Upper lobe of left lung (tissue), 6 donors: Measurements from ENCODE around the gene ZFHX2. TPM values are rescaled to one million over a fixed set of nuclear protein-coding genes. Genes with fewer than 3 reads are reported as not detected.

Source experiments
- ATAC-seq, 2 donors: fragments of 200-7000 bp; cut with Tn5 transposase; one replicate each; pipeline ENCODE4 v1.9.1; 2022; ENCODE audit warnings: mild to moderate bottlenecking in 2 of 2, moderate library complexity in 2 of 2; ENCODE audit not compliant: low FRiP score in 2 of 2
- DNase-seq, 2 donors: peaks; one replicate each; pipeline ENCODE4 v3.0.0-alpha.2; 2019 to 2020
- H3K27ac ChIP-seq, 4 donors: fragments of 200-600 bp; sonication (generic); one replicate each; pipeline ENCODE4 v1.5.1; 2016 to 2019
- H3K27me3 ChIP-seq, 4 donors: fragments of 200-600 bp; sonication (generic); one replicate each; pipeline ENCODE4 v1.5.1; 2017 to 2019
- H3K36me3 ChIP-seq, 4 donors: fragments of 200-600 bp; sonication (generic); one replicate each; pipeline ENCODE4 v1.5.1; 2016 to 2019
- H3K4me1 ChIP-seq, 4 donors: fragments of 200-600 bp; sonication (generic); one replicate each; pipeline ENCODE4 v1.5.1; 2018 to 2019
- H3K4me3 ChIP-seq, 4 donors: fragments of 200-600 bp; sonication (generic); one replicate each; pipeline ENCODE4 v1.5.1; 2017 to 2019; ENCODE audit warnings: mild to moderate bottlenecking in 2 of 4, moderate library complexity in 1 of 4
- H3K9me3 ChIP-seq, 4 donors: fragments of 200-600 bp; sonication (generic); one replicate each; pipeline ENCODE4 v1.5.1; 2018 to 2019
- CTCF ChIP-seq, 6 experiments: fragments of 450-650 bp in 4 of 6; fragments of 200-600 bp in 2 of 6; sonication (generic) in 2 of 6; IDR thresholded peaks; one replicate each; pipeline ENCODE4 v1.5.1; 2016 to 2019; ENCODE audit warnings: antibody characterized with exemption in 6 of 6
- EP300 ChIP-seq, 4 donors: sonication (generic); formaldehyde crosslinking; IDR thresholded peaks; one replicate each; pipeline ENCODE4 v1.5.1; 2017; ENCODE audit warnings: antibody characterized with exemption in 4 of 4, control low read depth in 2 of 4
- POLR2A ChIP-seq, 4 donors: fragments of 450-650 bp; IDR thresholded peaks; one replicate each; pipeline ENCODE4 v1.5.1; 2016 to 2017; ENCODE audit warnings: antibody characterized with exemption in 4 of 4, mild to moderate bottlenecking in 2 of 4
- POLR2AphosphoS5 ChIP-seq, 2 donors: sonication (generic); formaldehyde crosslinking; IDR thresholded peaks; one replicate each; pipeline ENCODE4 v1.5.1; 2017; ENCODE audit warnings: antibody characterized with exemption in 2 of 2
- WGBS, 2 donors: methylation state at CpG; one replicate each; pipeline ENCODE4 v1.1.5; 2017 to 2018; 5-methylcytosine and 5-hydroxymethylcytosine counted together
- total RNA-seq, 6 donors: library from RNA; depleted of rRNA in 4 of 6; stranded (reverse); fragments of >200 nt in 4 of 6; gene quantifications; one replicate each; pipeline versions ENCODE4 v1.1.0 to v1.2.1, GENCODE V29; 2016 to 2021
- donor health status: DM: no; HTN: no; CAD: no; lungs with moderate emphysema.
- donor health status: DM: no; HTN: yes; CAD: no; lungs with severe emphysema.

Gene ZFHX2
- total RNA-seq, 6 donors from 2014 or later, result 1.7 to 6.3 (median 3.0) TPM

GRCh38 chr14:23580948-23581281 lies 29.4 kb upstream of the ZFHX2 start:
- ATAC-seq (no peak), DNase-seq (peak in 1 of 2 donors; percentile 57)
- TF ChIP-seq CTCF (IDR thresholded peaks at IDR 0.05) (no peak), POLR2A (IDR thresholded peaks at IDR 0.05) (no peak), EP300 (IDR thresholded peaks at IDR 0.05) (no peak), POLR2AphosphoS5 (IDR thresholded peaks at IDR 0.05) (no peak)
- Histone ChIP-seq H3K9me3 (no peaks in the 10 kb centered on the region), H3K27ac (no peak overlapping the region), H3K27me3 (peaks cover 0 to 29% (median 19%) of the 10 kb centered on the region in 4 donors), H3K36me3 (no peaks in the 10 kb centered on the region), H3K4me1 (peaks cover 16 to 19% (median 18%) of the 10 kb centered on the region in 4 donors), H3K4me3 (no peak overlapping the region)
- WGBS, 2 donors, result 100% methylated on average over 1 of the region's 8 CpGs; no CpG with 5 or more reads in 1 of the 2 donors

- peaks cover 17 to 22% (median 19%) of the 10 kb centered on the region in 4 donors for H3K4me1 ChIP-seq
- ATAC-seq (no peak), DNase-seq (peak in 1 of 2 donors; percentile 62)
- TF ChIP-seq EP300 (IDR thresholded peaks at IDR 0.05) (no peak), POLR2A (IDR thresholded peaks at IDR 0.05) (no peak), CTCF (IDR thresholded peaks at IDR 0.05) (no peak), POLR2AphosphoS5 (IDR thresholded peaks at IDR 0.05) (no peak)
- H3K27me3 ChIP-seq, result peaks cover 0 to 34% (median 24%) of the 10 kb centered on the region in 4 donors
- 91 to 94% methylated on average over 10 to 23 of the region's 24 CpGs for WGBS, 2 donors
- H3K27ac ChIP-seq, result no peak overlapping the region
- H3K36me3 ChIP-seq, result no peaks in the 10 kb centered on the region
- no peaks in the 10 kb centered on the region for H3K9me3 ChIP-seq
- H3K4me3 ChIP-seq, result no peak overlapping the region
Measured at GRCh38 chr14:23580152-23580926, 28.8 kb upstream of the ZFHX2 start.

- Histone ChIP-seq H3K9me3 (no peaks in the 10 kb centered on the region), H3K27ac (no peak overlapping the region), H3K27me3 (peaks cover 0 to 34% (median 24%) of the 10 kb centered on the region in 4 donors), H3K36me3 (no peaks in the 10 kb centered on the region), H3K4me3 (no peak overlapping the region), H3K4me1 (peaks cover 17 to 22% (median 19%) of the 10 kb centered on the region in 4 donors)
- TF ChIP-seq CTCF (IDR thresholded peaks at IDR 0.05) (no peak), POLR2A (IDR thresholded peaks at IDR 0.05) (no peak), POLR2AphosphoS5 (IDR thresholded peaks at IDR 0.05) (no peak)
- DNase-seq (no peak), ATAC-seq (no peak)
Measured at GRCh38 chr14:23579739-23580138, 28.2 kb upstream of the ZFHX2 start.

- no peak overlapping the region for H3K4me3 ChIP-seq
- ATAC-seq (no peak), DNase-seq (no peak)
- peaks cover 0 to 34% (median 24%) of the 10 kb centered on the region in 4 donors for H3K27me3 ChIP-seq
- no peak overlapping the region for H3K27ac ChIP-seq
- H3K36me3 ChIP-seq, result no peaks in the 10 kb centered on the region
- no peaks in the 10 kb centered on the region for H3K9me3 ChIP-seq
- H3K4me1 ChIP-seq, result peaks cover 17 to 22% (median 19%) of the 10 kb centered on the region in 4 donors
- no peak for TF ChIP-seq EP300 (IDR thresholded peaks at IDR 0.05)
- TF ChIP-seq POLR2A (IDR thresholded peaks at IDR 0.05), result no peak
- TF ChIP-seq CTCF (IDR thresholded peaks at IDR 0.05), result no peak
- TF ChIP-seq POLR2AphosphoS5 (IDR thresholded peaks at IDR 0.05), result no peak
- WGBS, 2 donors, result 51 to 61% methylated on average over 3 of the region's 3 CpGs
Measured at GRCh38 chr14:23579311-23579630, 27.7 kb upstream of the ZFHX2 start.
